ENCODE results near the gene B4GALT3.

The B4GALT3 gene

GRCh38 chr1:161159087-161159912 lies 18.0 kb downstream of the B4GALT3 start, which contains the start of gene USP21:
USP21 (plus strand) TSS chr1:161159500; CDS start chr1:161160641, 1,141 bp downstream.
- Histone ChIP-seq H3K4me3 (peak within 1 kb of the TSS; percentile 96), H3K36me3 (replicated peaks) (peaks cover 18% of the 10 kb centered on the region), H3K9me3 (no peaks in the 10 kb centered on the region; the same call in 1 of the 2 replicates), H3K27me3 (ENCODE audit: low read depth) (no peaks in the 10 kb centered on the region), H3K4me1 (peaks cover 12% of the 10 kb centered on the region)
- in situ Hi-C loops (cut with MboI; ENCODE audit: low sequenced_read_pairs): no loop called here
- DNase-seq (ENCODE audit: low spot score in 2 of 2): peak; percentile 89 to 95

DNA sequence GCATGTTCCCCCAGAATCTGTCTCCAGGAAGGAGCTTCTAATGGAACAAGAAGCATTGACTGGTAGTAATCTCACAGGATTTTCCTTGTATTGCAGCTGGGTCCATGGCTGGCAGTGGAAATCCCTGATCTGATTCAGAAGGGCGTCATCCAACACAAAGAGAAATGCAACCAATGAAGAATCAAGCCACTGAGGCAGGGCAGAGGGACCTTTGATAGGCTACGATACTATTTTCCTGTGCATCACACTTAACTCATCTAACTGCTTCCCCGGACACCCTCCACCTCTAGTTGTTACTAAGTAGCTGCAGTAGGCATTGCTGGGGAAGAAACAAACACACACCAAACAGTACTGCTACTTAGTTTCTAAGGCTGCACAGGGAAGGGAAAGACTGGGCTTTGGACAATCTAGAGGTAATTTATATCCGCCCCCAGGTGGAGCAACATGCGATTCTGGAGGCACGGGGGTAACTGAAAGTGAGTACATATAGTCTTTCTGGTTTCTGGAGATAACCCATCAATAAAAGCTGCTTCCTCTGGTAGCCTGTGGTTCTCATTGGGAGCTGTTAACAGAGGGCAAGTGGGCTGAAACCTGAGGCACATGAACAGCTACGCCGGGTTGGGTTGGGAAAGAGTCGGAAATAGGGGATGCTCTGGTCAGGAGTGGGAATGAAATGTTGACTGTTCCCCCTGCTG lies 18.8 kb downstream of the B4GALT3 start:
- Histone ChIP-seq H3K36me3 (replicated peaks) (peaks cover 17% of the 10 kb centered on the region), H3K4me3 (peak overlapping the region; percentile 96)

GRCh38 chr1:161157867-161158266 lies 19.4 kb downstream of the B4GALT3 start:
- in situ Hi-C loops (cut with MboI; ENCODE audit: low sequenced_read_pairs): no loop called here
- H3K4me1 ChIP-seq: peaks cover 12% of the 10 kb centered on the region
- H3K9me3 ChIP-seq: no peaks in the 10 kb centered on the region; the same call in 1 of the 2 replicates
- no peaks in the 10 kb centered on the region for H3K27me3 ChIP-seq (ENCODE audit: low read depth)
- H3K36me3 ChIP-seq (replicated peaks): peaks cover 17% of the 10 kb centered on the region
- no peak overlapping the region for H3K4me3 ChIP-seq
- no peak for DNase-seq (ENCODE audit: low spot score in 2 of 2)

More for the DNA sequence above, 18.8 kb downstream of the B4GALT3 start:
- peaks cover 12% of the 10 kb centered on the region for H3K4me1 ChIP-seq
- DNase-seq (ENCODE audit: low spot score in 2 of 2): no peak
- no peaks in the 10 kb centered on the region for H3K27me3 ChIP-seq (ENCODE audit: low read depth)
- in situ Hi-C loops (cut with MboI; ENCODE audit: low sequenced_read_pairs): no loop called here
- H3K9me3 ChIP-seq: no peaks in the 10 kb centered on the region; the same call in 1 of the 2 replicates

- in situ Hi-C loops (cut with MboI; ENCODE audit: low sequenced_read_pairs): no loop called here
- peak; percentile 88 to 92 for DNase-seq (ENCODE audit: low spot score in 2 of 2)
- Histone ChIP-seq H3K4me1 (peaks cover 5% of the 10 kb centered on the region), H3K36me3 (replicated peaks) (0 out of 2 replicates have a peak, but pooled peaks cover 5% of the 10 kb centered on the region), H3K9me3 (no peaks in the 10 kb centered on the region), H3K4me3 (peak within 1 kb of the TSS; percentile 81), H3K27me3 (ENCODE audit: low read depth) (no peaks in the 10 kb centered on the region)
Measured at GRCh38 chr1:161153682-161154337, 23.5 kb downstream of the B4GALT3 start, which contains the start of gene UFC1. UFC1 (plus strand) TSS chr1:161153978; CDS start chr1:161153998, 20 bp downstream.

DNA sequence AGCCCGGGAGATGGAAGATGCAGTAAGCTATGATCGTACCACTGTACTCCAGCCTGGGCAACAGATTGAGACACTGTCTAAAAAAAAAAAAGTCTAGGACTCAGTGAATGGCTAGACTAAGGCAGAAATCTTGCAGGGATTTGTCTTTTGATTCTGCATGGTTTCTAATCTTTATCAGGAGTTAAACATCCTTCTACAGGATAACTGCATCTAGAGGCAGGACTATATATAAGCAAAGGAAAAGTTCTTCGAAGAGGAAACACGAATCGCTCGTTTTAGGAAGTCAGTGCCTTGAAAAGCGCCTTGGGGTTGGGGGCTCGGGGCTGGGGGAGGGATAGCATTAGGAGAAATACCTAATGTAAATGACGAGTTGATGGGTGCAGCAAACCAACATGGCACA lies 24.1 kb downstream of the B4GALT3 start:
- in situ Hi-C loops (cut with MboI; ENCODE audit: low sequenced_read_pairs): no loop called here
- no peak for DNase-seq (ENCODE audit: low spot score in 2 of 2)

DNA sequence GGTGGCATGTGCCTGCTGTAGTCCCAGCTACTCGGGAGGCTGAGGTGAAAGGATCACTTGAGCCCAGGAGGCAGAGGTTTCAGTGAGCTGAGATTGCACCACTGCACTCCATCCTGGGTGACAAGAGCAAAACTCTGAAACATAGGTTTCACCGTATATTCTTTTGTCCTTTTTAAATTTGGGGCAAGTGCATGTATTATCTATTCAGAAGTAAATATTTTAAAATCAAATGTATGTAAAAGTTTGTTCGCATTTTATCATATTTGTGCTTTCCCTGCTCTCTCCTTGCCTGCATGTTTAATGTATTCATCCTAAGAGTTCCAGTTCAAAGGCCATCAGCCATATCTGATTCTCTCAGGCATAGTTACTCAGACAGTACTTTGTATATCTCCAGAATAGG lies 31.5 kb downstream of the B4GALT3 start:
- in situ Hi-C loops (cut with MboI; ENCODE audit: low sequenced_read_pairs): no loop called here

More for the DNA sequence above, 24.1 kb downstream of the B4GALT3 start:
- H3K9me3 ChIP-seq: no peaks in the 10 kb centered on the region
- H3K4me1 ChIP-seq: 0 out of 2 replicates have a peak, but pooled peaks cover 4% of the 10 kb centered on the region
- no peaks in the 10 kb centered on the region for H3K27me3 ChIP-seq (ENCODE audit: low read depth)
- peak overlapping the region; percentile 81 for H3K4me3 ChIP-seq
- H3K36me3 ChIP-seq (replicated peaks): 0 out of 2 replicates have a peak, but pooled peaks cover 2% of the 10 kb centered on the region

DNA sequence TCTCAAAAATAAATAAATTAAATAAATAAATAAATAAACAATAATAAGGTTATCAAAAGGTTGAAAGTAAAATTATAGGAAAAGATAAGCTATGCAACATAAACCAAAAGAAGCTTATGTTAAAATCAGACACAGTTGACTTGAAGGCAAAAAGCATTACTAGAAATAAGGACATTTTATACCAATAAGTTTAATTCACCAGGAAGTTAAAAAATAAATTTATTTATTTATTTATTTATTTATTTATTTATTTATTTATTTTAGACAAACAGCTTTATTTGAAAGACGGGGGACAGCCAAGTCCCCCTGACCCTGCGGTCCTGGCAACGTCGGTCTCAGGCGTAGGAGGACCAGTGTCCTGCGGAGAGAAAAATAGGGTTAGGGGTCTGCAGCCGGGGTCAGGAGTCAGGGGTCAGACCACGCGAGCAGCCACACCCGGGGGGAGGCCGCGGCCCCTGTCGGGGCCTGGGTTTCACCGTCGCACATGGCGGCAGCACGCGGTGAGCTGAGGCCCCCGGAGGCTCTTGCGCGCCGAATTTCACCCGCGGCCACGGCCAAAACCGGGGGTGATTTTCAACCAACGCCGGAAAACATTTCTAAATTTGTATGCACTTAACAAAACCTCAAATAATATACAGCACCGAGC lies 36.4 kb downstream of the B4GALT3 start:
- Histone ChIP-seq H3K4me1 (no peaks in the 10 kb centered on the region), H3K9me3 (no peaks in the 10 kb centered on the region), H3K27me3 (ENCODE audit: low read depth) (no peaks in the 10 kb centered on the region), H3K36me3 (replicated peaks) (no peaks in the 10 kb centered on the region), H3K4me3 (no peak overlapping the region)
- in situ Hi-C loops (cut with MboI; ENCODE audit: low sequenced_read_pairs): no loop called here
- DNase-seq (ENCODE audit: low spot score in 2 of 2): no peak

More for the DNA sequence above, 31.5 kb downstream of the B4GALT3 start:
- no peaks in the 10 kb centered on the region for H3K9me3 ChIP-seq
- H3K36me3 ChIP-seq (replicated peaks): no peaks in the 10 kb centered on the region
- H3K4me1 ChIP-seq: no peaks in the 10 kb centered on the region
- no peak for DNase-seq (ENCODE audit: low spot score in 2 of 2)
- H3K4me3 ChIP-seq: no peak overlapping the region
- no peaks in the 10 kb centered on the region for H3K27me3 ChIP-seq (ENCODE audit: low read depth)

DNA sequence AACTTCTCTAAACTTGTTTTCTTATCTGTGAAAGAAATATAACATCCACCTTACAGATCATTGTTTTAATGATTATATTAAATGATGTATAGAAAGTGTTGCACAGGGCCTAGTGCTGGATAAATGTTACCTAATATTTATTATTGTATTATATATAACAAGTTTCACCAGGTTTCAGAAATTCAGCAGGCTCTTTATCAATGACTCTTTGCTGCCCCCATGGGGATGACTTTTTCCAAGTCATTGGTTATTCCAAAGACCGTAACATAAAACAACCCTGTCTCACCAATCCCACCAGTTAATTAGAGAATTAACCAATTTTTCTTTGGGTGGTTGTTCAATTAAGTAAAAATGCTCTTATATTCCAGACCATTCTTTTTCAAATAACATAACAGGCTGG lies 37.5 kb downstream of the B4GALT3 start:
- in situ Hi-C loops (cut with MboI; ENCODE audit: low sequenced_read_pairs): no loop called here
- Histone ChIP-seq H3K27me3 (ENCODE audit: low read depth) (no peaks in the 10 kb centered on the region), H3K4me1 (no peaks in the 10 kb centered on the region), H3K9me3 (no peaks in the 10 kb centered on the region), H3K4me3 (no peak overlapping the region), H3K36me3 (replicated peaks) (no peaks in the 10 kb centered on the region)
- DNase-seq (ENCODE audit: low spot score in 2 of 2): peak in 1 of 2 experiments; percentile 60

DNA sequence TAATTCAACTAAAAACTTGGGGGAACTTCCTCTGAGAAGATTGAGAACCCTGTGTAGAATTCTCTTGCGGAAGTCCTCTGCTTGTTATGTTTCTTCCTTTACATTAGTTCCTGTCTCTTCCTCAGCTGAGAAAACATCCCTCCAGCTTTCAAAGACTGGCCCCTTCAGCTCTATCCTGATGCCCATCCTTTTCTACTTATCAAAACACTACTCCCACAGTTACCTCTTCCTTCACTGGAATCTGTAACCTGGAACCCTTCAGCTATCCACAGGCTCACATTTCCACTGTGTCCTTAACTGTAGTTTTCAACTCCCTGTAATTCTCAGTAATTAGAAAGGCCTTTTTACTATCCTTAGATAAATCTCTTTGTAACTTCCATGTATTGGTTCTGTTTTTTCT lies 38.9 kb downstream of the B4GALT3 start:
- no peaks in the 10 kb centered on the region for H3K36me3 ChIP-seq (replicated peaks)

GRCh38 chr1:161137881-161138280 lies 39.4 kb downstream of the B4GALT3 start:
- no peaks in the 10 kb centered on the region for H3K27me3 ChIP-seq (ENCODE audit: low read depth)
- in situ Hi-C loops (cut with MboI; ENCODE audit: low sequenced_read_pairs): no loop called here
- DNase-seq (ENCODE audit: low spot score in 2 of 2): no peak
- H3K36me3 ChIP-seq (replicated peaks): no peaks in the 10 kb centered on the region
- peaks cover 3% of the 10 kb centered on the region; the same call in 1 of the 2 replicates for H3K4me1 ChIP-seq
- no peaks in the 10 kb centered on the region for H3K9me3 ChIP-seq
- no peak overlapping the region for H3K4me3 ChIP-seq

More for the DNA sequence above, 38.9 kb downstream of the B4GALT3 start:
- DNase-seq (ENCODE audit: low spot score in 2 of 2): no peak
- in situ Hi-C loops (cut with MboI; ENCODE audit: low sequenced_read_pairs): no loop called here
- Histone ChIP-seq H3K4me1 (peaks cover 3% of the 10 kb centered on the region; the same call in 1 of the 2 replicates), H3K9me3 (no peaks in the 10 kb centered on the region), H3K27me3 (ENCODE audit: low read depth) (no peaks in the 10 kb centered on the region), H3K4me3 (no peak overlapping the region)

DNA sequence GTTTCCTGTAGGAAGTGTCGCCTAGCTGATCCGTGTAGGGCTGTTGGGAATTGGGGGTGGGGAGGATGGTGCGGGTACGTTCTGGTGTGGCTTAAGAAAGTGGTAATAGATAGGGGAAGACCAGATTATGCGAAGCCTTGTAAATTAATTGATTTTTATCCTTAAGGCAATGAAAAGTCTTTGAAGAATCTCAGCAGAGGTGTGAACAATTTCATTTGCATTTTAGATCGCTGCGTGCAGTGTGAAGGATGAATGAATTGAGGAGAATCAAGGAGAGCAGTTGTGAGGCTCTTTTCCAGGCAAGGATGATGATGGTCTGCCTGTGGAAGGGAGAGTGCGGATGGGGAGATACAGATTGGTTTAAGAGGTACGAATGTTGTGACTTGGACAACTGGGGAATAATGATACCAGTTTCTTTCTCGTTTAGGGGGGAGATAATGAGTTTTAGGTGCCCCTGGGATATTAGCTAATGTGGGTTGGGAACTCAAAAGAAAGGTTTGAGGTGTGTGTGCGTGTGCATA lies 44.0 kb downstream of the B4GALT3 start:
- H3K36me3 ChIP-seq (replicated peaks): peaks cover 13% of the 10 kb centered on the region
- in situ Hi-C loops (cut with MboI; ENCODE audit: low sequenced_read_pairs): no loop called here
- H3K9me3 ChIP-seq: no peaks in the 10 kb centered on the region
- peak in 1 of 2 experiments; percentile 10 for DNase-seq (ENCODE audit: low spot score in 2 of 2)
- no peaks in the 10 kb centered on the region for H3K27me3 ChIP-seq (ENCODE audit: low read depth)
- peak overlapping the region; percentile 45 for H3K4me3 ChIP-seq
- peaks cover 17% of the 10 kb centered on the region for H3K4me1 ChIP-seq

DNA sequence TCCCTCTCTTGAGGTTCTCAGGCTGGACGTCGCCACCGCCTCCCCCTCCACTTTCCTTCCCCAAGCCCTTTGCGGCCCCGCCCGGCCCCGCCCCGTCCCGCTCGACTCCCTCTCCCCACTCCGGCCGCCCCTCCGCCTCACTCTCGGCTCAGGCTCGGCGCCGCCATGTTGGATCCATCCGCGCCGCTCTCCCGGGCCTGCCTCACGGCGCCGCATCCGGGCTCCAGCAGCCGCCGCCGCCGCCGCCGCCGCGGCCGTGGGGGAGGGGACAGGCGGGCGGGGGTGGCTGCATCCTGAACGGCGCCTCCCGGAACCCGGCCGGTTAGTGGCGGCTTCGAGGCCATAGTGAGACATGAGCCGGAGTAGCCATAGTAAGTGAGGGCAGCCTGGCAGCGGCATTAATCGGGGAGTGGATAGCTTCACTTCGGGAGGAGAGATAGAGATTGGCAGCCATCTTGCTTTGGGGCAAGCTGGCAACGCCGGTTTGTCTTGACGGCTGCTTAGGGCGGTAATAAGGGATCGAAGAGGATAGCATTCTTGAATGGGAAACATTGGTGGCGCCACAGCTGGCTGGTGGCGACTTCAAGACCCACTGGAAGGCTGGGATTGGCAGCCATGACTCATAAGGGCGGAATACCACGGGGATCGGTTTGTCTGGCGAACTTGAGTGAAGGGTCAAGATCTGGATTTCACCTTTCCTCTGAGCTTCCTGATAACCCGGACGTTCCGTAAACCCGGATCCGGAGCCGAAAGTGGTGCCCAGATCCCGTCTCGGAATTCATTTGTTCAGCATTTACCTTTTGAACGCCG lies 44.7 kb downstream of the B4GALT3 start, which contains the start of gene DEDD:
Gene DEDD, minus strand, starts transcription at position 258 of the 810 bp plus-strand sequence. CDS start 8,205 bp downstream, outside the sequence.
- H3K36me3 ChIP-seq (replicated peaks): peaks cover 19% of the 10 kb centered on the region
- peaks cover 17% of the 10 kb centered on the region for H3K4me1 ChIP-seq
- no peaks in the 10 kb centered on the region for H3K27me3 ChIP-seq (ENCODE audit: low read depth)
- no peaks in the 10 kb centered on the region for H3K9me3 ChIP-seq
- peak; percentile 95 to 99 for DNase-seq (ENCODE audit: low spot score in 2 of 2)
- H3K4me3 ChIP-seq: peak within 1 kb of the TSS; percentile 45
- in situ Hi-C loops (cut with MboI; ENCODE audit: low sequenced_read_pairs): no loop called here

Data from HAP-1 (cell line).